ENCODE results near the gene GDF2. TPM values are rescaled to one million over a fixed set of nuclear protein-coding genes. Genes with fewer than 3 reads are reported as not detected.

GDF2 gene
- total RNA-seq, 1 donor from 2014 or later = not detected

- Mint-ChIP-seq H3K36me3 (ENCODE audit: unreplicated experiment) (no peaks in the 10 kb centered on the region), H3K9me3 (ENCODE audit: unreplicated experiment) (peaks cover 4% of the 10 kb centered on the region), H3K27me3 (ENCODE audit: unreplicated experiment) (peaks cover 13% of the 10 kb centered on the region), H3K4me1 (ENCODE audit: low read depth, unreplicated experiment) (no peaks in the 10 kb centered on the region), H3K4me3 (ENCODE audit: unreplicated experiment) (no peak overlapping the region), H3K27ac (ENCODE audit: unreplicated experiment) (no peak overlapping the region)
- DNase-seq = no peak
- no peak for TF ChIP-seq CTCF (IDR thresholded peaks at IDR 0.05; ENCODE audit: partially characterized antibody, unreplicated experiment)
Measured at GRCh38 chr10:47332371-47332770, 10.1 kb downstream of the GDF2 start.

GRCh38 chr10:47332946-47333345 lies 10.7 kb downstream of the GDF2 start:
- Mint-ChIP-seq H3K4me1 (ENCODE audit: low read depth, unreplicated experiment) (no peaks in the 10 kb centered on the region), H3K27ac (ENCODE audit: unreplicated experiment) (no peak overlapping the region), H3K27me3 (ENCODE audit: unreplicated experiment) (peaks cover 11% of the 10 kb centered on the region), H3K9me3 (ENCODE audit: unreplicated experiment) (peaks cover 4% of the 10 kb centered on the region), H3K36me3 (ENCODE audit: unreplicated experiment) (no peaks in the 10 kb centered on the region), H3K4me3 (ENCODE audit: unreplicated experiment) (no peak overlapping the region)
- TF ChIP-seq CTCF (IDR thresholded peaks at IDR 0.05; ENCODE audit: partially characterized antibody, unreplicated experiment) = no peak
- DNase-seq = no peak

GRCh38 chr10:47333532-47333931 lies 11.3 kb downstream of the GDF2 start:
- Mint-ChIP-seq H3K36me3 (ENCODE audit: unreplicated experiment) (no peaks in the 10 kb centered on the region), H3K27ac (ENCODE audit: unreplicated experiment) (no peak overlapping the region), H3K4me1 (ENCODE audit: low read depth, unreplicated experiment) (no peaks in the 10 kb centered on the region), H3K4me3 (ENCODE audit: unreplicated experiment) (no peak overlapping the region), H3K27me3 (ENCODE audit: unreplicated experiment) (peaks cover 7% of the 10 kb centered on the region), H3K9me3 (ENCODE audit: unreplicated experiment) (peaks cover 2% of the 10 kb centered on the region)
- no peak for TF ChIP-seq CTCF (IDR thresholded peaks at IDR 0.05; ENCODE audit: partially characterized antibody, unreplicated experiment)
- DNase-seq = no peak

- Mint-ChIP-seq H3K9me3 (ENCODE audit: unreplicated experiment) (peaks cover 2% of the 10 kb centered on the region), H3K4me1 (ENCODE audit: low read depth, unreplicated experiment) (no peaks in the 10 kb centered on the region), H3K27ac (ENCODE audit: unreplicated experiment) (no peak overlapping the region), H3K4me3 (ENCODE audit: unreplicated experiment) (no peak overlapping the region), H3K27me3 (ENCODE audit: unreplicated experiment) (peaks cover 10% of the 10 kb centered on the region), H3K36me3 (ENCODE audit: unreplicated experiment) (no peaks in the 10 kb centered on the region)
- no peak for TF ChIP-seq CTCF (IDR thresholded peaks at IDR 0.05; ENCODE audit: partially characterized antibody, unreplicated experiment)
- no peak for DNase-seq
Measured at GRCh38 chr10:47334466-47335295, 12.4 kb downstream of the GDF2 start.

- Mint-ChIP-seq H3K4me1 (ENCODE audit: low read depth, unreplicated experiment) (no peaks in the 10 kb centered on the region), H3K4me3 (ENCODE audit: unreplicated experiment) (no peak overlapping the region), H3K36me3 (ENCODE audit: unreplicated experiment) (no peaks in the 10 kb centered on the region), H3K27ac (ENCODE audit: unreplicated experiment) (no peak overlapping the region), H3K9me3 (ENCODE audit: unreplicated experiment) (peaks cover 2% of the 10 kb centered on the region), H3K27me3 (ENCODE audit: unreplicated experiment) (peaks cover 14% of the 10 kb centered on the region)
- TF ChIP-seq CTCF (IDR thresholded peaks at IDR 0.05; ENCODE audit: partially characterized antibody, unreplicated experiment) = no peak
- no peak for DNase-seq
Measured at GRCh38 chr10:47335906-47336305, 13.7 kb downstream of the GDF2 start.

Measured in glutamatergic neuron (in vitro differentiated cells).